Mucosa of descending colon (tissue), 3 donors: ENCODE results near the gene YBX1. TPM values are rescaled to one million over a fixed set of nuclear protein-coding genes. Genes with fewer than 3 reads are reported as not detected.
"Not testable (repeated sequence)": the region's sequence is repeated elsewhere in the genome, so short reads cannot be mapped to it uniquely, and the experiment has no call there.

Experiments used
- ATAC-seq: fragments of 200-7000 bp; cut with Tn5 transposase; one replicate; pipeline ENCODE4 v1.9.1; 2020; ENCODE audit warnings: mild to moderate bottlenecking, moderate library complexity
- DNase-seq, 3 donors: peaks; one replicate each; pipeline ENCODE4 v3.0.0-alpha.2; 2020
- H3K36me3 ChIP-seq: fragments of 200-600 bp; one replicate; pipeline ENCODE4 v1.8.0; 2021; ENCODE audit warnings: low read depth, mild to moderate bottlenecking
- H3K4me1 ChIP-seq: fragments of 200-600 bp; one replicate; pipeline ENCODE4 v1.8.0; 2021; ENCODE audit warnings: low read depth, mild to moderate bottlenecking
- H3K4me3 ChIP-seq: fragments of 200-600 bp; one replicate; pipeline ENCODE4 v1.8.0; 2021; ENCODE audit warnings: mild to moderate bottlenecking
- H3K9me3 ChIP-seq: fragments of 200-600 bp; one replicate; pipeline ENCODE4 v1.8.0; 2021; ENCODE audit warnings: mild to moderate bottlenecking
- intact Hi-C, 2 donors: fragments of 100-400 bp; cut with DNase I in 1 of 2; cut with micrococcal nuclease in 1 of 2; formaldehyde crosslinking; loops; one replicate each; pipeline versions ENCODE4 v1.11.0 to v1.11.1; 2022; cut with DNase I, micrococcal nuclease
- total RNA-seq, 3 donors: library from RNA; stranded (reverse); fragmentation: NEBNext Ultra II Directional in 2 of 3; extraction: Animal tissue kit (Norgen Biotek cat#: 25700) in 2 of 3; gene quantifications; one replicate each; pipeline versions ENCODE4 v1.2.1 to v1.2.4, GENCODE V29; 2021 to 2023
- TF ChIP-seq, protein P1 (sequence below): fragments of 200-600 bp; IDR thresholded peaks from one replicate; pipeline ENCODE4 v1.8.0; 2022; ENCODE audit warnings: antibody characterized with exemption, mild to moderate bottlenecking
- donor health status: DM: no; HTN: no; CAD: no; lungs with moderate emphysema.
- donor health status: DM: no; HTN: no; CAD: no.
- donor health status: DM: no; HTN: yes; CAD: no.

Gene YBX1
- total RNA-seq, 3 donors from 2014 or later = 377 to 521 (median 511) TPM

GRCh38 chr1:42703888-42704464 is 21.8 kb downstream of the YBX1 start:
- ATAC-seq = peak; percentile 10

DNA sequence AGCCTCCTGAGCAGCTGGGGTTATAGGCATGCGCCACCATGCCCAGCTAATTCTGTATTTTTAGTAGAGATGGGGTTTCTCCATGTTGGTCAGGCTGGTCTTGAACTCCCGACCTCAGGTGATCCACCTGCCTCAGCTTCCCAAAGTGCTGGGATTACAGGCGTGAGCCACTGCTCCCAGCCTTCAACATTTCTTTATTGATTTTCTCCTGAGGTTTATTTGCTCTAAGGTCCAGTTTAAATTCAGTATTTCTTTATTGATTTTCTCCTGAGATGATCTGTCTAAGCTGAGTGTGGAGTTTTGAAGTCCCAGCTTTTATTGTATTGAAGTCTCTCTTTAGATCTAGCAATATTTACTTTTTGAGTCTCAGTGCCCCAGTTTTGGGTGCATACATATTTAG is 30.6 kb downstream of the YBX1 start:
- intact Hi-C loops, H3K9me3 ChIP-seq, DNase-seq, H3K4me3 ChIP-seq, ATAC-seq, H3K36me3 ChIP-seq, H3K4me1 ChIP-seq: not testable (repeated sequence)

More at GRCh38 chr1:42703888-42704464, 21.8 kb downstream of the YBX1 start:
- intact Hi-C loops = no loop called here
- Histone ChIP-seq H3K36me3 (peaks cover 7% of the 10 kb centered on the region), H3K4me1 (peaks cover 4% of the 10 kb centered on the region), H3K4me3 (no peak overlapping the region), H3K9me3 (no peaks in the 10 kb centered on the region)
- TF ChIP-seq, protein P1, sequence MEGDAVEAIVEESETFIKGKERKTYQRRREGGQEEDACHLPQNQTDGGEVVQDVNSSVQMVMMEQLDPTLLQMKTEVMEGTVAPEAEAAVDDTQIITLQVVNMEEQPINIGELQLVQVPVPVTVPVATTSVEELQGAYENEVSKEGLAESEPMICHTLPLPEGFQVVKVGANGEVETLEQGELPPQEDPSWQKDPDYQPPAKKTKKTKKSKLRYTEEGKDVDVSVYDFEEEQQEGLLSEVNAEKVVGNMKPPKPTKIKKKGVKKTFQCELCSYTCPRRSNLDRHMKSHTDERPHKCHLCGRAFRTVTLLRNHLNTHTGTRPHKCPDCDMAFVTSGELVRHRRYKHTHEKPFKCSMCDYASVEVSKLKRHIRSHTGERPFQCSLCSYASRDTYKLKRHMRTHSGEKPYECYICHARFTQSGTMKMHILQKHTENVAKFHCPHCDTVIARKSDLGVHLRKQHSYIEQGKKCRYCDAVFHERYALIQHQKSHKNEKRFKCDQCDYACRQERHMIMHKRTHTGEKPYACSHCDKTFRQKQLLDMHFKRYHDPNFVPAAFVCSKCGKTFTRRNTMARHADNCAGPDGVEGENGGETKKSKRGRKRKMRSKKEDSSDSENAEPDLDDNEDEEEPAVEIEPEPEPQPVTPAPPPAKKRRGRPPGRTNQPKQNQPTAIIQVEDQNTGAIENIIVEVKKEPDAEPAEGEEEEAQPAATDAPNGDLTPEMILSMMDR = no peak
- no peak for DNase-seq

GRCh38 chr1:42713293-42713692 is 31.1 kb downstream of the YBX1 start:
- peaks cover 3% of the 10 kb centered on the region for H3K36me3 ChIP-seq
- no peak for ATAC-seq
- TF ChIP-seq, protein P1 = no peak
- peaks cover 4% of the 10 kb centered on the region for H3K9me3 ChIP-seq
- DNase-seq = no peak
- intact Hi-C loops = no loop called here
- H3K4me1 ChIP-seq = no peaks in the 10 kb centered on the region
- H3K4me3 ChIP-seq = no peak overlapping the region

- H3K4me1 ChIP-seq, H3K9me3 ChIP-seq, H3K36me3 ChIP-seq, ATAC-seq, H3K4me3 ChIP-seq, DNase-seq, intact Hi-C loops: not testable (repeated sequence)
Measured at GRCh38 chr1:42714441-42714840, 32.2 kb downstream of the YBX1 start.

- H3K4me1 ChIP-seq = no peaks in the 10 kb centered on the region
- ATAC-seq = peak; percentile 45
- no peaks in the 10 kb centered on the region for H3K36me3 ChIP-seq
- intact Hi-C loops = no loop called here
- H3K4me3 ChIP-seq = no peak overlapping the region
- no peaks in the 10 kb centered on the region for H3K9me3 ChIP-seq
- TF ChIP-seq, protein P1 = no peak
- DNase-seq = no peak
Measured at GRCh38 chr1:42720868-42721267, 38.6 kb downstream of the YBX1 start.

GRCh38 chr1:42721926-42722325 is 39.7 kb downstream of the YBX1 start:
- intact Hi-C loops = no loop called here
- ATAC-seq = no peak
- TF ChIP-seq, protein P1 = no peak

GRCh38 chr1:42722403-42722802 is 40.2 kb downstream of the YBX1 start:
- H3K36me3 ChIP-seq, H3K9me3 ChIP-seq, DNase-seq, H3K4me3 ChIP-seq, ATAC-seq, intact Hi-C loops, H3K4me1 ChIP-seq: not testable (repeated sequence)

More at GRCh38 chr1:42721926-42722325, 39.7 kb downstream of the YBX1 start:
- Histone ChIP-seq H3K4me3 (no peak overlapping the region), H3K9me3 (no peaks in the 10 kb centered on the region), H3K4me1 (no peaks in the 10 kb centered on the region), H3K36me3 (no peaks in the 10 kb centered on the region)
- no peak for DNase-seq
